ENCODE measurements around the gene PTAFR.

The PTAFR gene

GRCh38 chr1:28199328-28200233, 23.1 kb upstream of the PTAFR start:
- Histone ChIP-seq H3K9me3 (ENCODE audit: control insufficient read depth, insufficient read depth, low read length) (no peaks in the 10 kb centered on the region), H3F3A (ENCODE audit: control insufficient read depth, insufficient read depth) (0 out of 2 replicates have a peak, but pooled peaks cover 2% of the 10 kb centered on the region), H3K79me2 (ENCODE audit: control insufficient read depth, low read length) (no peaks in the 10 kb centered on the region), H4K20me1 (ENCODE audit: control insufficient read depth, insufficient read depth, low read depth, low read length) (no peaks in the 10 kb centered on the region), H3K9me2 (replicated peaks; ENCODE audit: control insufficient read depth, low read length) (no peaks in the 10 kb centered on the region), H3K4me3 (ENCODE audit: low read length) (no peak overlapping the region), H3K36me3 (ENCODE audit: control insufficient read depth, low read length) (peaks cover 56% of the 10 kb centered on the region), H3K27me3 (ENCODE audit: control insufficient read depth, low read length) (no peaks in the 10 kb centered on the region), H3K27ac (ENCODE audit: low read depth, low read length) (no peak overlapping the region), H3K4me1 (ENCODE audit: control insufficient read depth, low read length) (no peaks in the 10 kb centered on the region), H3K4me2 (ENCODE audit: low read length) (no peak overlapping the region)
- TF ChIP-seq EZH2phosphoT487 (IDR thresholded peaks at IDR 0.05; ENCODE audit: borderline replicate concordance, low read length) (no peak), CTCF (IDR thresholded peaks at IDR 0.05; ENCODE audit: low read depth, low read length, poor library complexity, severe bottlenecking) (no peak)

- Histone ChIP-seq H3K4me1 (ENCODE audit: control insufficient read depth, low read length) (peaks cover 5% of the 10 kb centered on the region; the same call in 1 of the 2 replicates), H3K9me3 (ENCODE audit: control insufficient read depth, insufficient read depth, low read length) (no peaks in the 10 kb centered on the region), H3K27me3 (ENCODE audit: control insufficient read depth, low read length) (no peaks in the 10 kb centered on the region), H3K4me3 (ENCODE audit: low read length) (no peak overlapping the region), H3K27ac (ENCODE audit: low read depth, low read length) (no peak overlapping the region), H3K4me2 (ENCODE audit: low read length) (no peak overlapping the region), H3K9me2 (replicated peaks; ENCODE audit: control insufficient read depth, low read length) (no peaks in the 10 kb centered on the region), H3K79me2 (ENCODE audit: control insufficient read depth, low read length) (no peaks in the 10 kb centered on the region), H3F3A (ENCODE audit: control insufficient read depth, insufficient read depth) (0 out of 2 replicates have a peak, but pooled peaks cover 2% of the 10 kb centered on the region), H3K36me3 (ENCODE audit: control insufficient read depth, low read length) (peaks cover 40% of the 10 kb centered on the region), H4K20me1 (ENCODE audit: control insufficient read depth, insufficient read depth, low read depth, low read length) (no peaks in the 10 kb centered on the region)
- no peak for TF ChIP-seq EZH2phosphoT487 (IDR thresholded peaks at IDR 0.05; ENCODE audit: borderline replicate concordance, low read length)
- TF ChIP-seq CTCF (IDR thresholded peaks at IDR 0.05; ENCODE audit: low read depth, low read length, poor library complexity, severe bottlenecking): no peak
Observed at GRCh38 chr1:28197682-28198415, 21.4 kb upstream of the PTAFR start.

GRCh38 chr1:28196330-28196729, 19.8 kb upstream of the PTAFR start:
- no peak for TF ChIP-seq EZH2phosphoT487 (IDR thresholded peaks at IDR 0.05; ENCODE audit: borderline replicate concordance, low read length)
- no peak for TF ChIP-seq CTCF (IDR thresholded peaks at IDR 0.05; ENCODE audit: low read depth, low read length, poor library complexity, severe bottlenecking)
- Histone ChIP-seq H4K20me1 (ENCODE audit: control insufficient read depth, insufficient read depth, low read depth, low read length) (no peaks in the 10 kb centered on the region), H3K27ac (ENCODE audit: low read depth, low read length) (no peak overlapping the region)

More at GRCh38 chr1:28196330-28196729, 19.8 kb upstream of the PTAFR start:
- Histone ChIP-seq H3K79me2 (ENCODE audit: control insufficient read depth, low read length) (no peaks in the 10 kb centered on the region), H3F3A (ENCODE audit: control insufficient read depth, insufficient read depth) (0 out of 2 replicates have a peak, but pooled peaks cover 2% of the 10 kb centered on the region), H3K36me3 (ENCODE audit: control insufficient read depth, low read length) (peaks cover 35% of the 10 kb centered on the region), H3K9me2 (replicated peaks; ENCODE audit: control insufficient read depth, low read length) (no peaks in the 10 kb centered on the region), H3K27me3 (ENCODE audit: control insufficient read depth, low read length) (no peaks in the 10 kb centered on the region), H3K4me3 (ENCODE audit: low read length) (no peak overlapping the region), H3K9me3 (ENCODE audit: control insufficient read depth, insufficient read depth, low read length) (no peaks in the 10 kb centered on the region), H3K4me2 (ENCODE audit: low read length) (no peak overlapping the region), H3K4me1 (ENCODE audit: control insufficient read depth, low read length) (peaks cover 5% of the 10 kb centered on the region; the same call in 1 of the 2 replicates)
